ENCODE measurements around the gene ATP2C2.

DNA sequence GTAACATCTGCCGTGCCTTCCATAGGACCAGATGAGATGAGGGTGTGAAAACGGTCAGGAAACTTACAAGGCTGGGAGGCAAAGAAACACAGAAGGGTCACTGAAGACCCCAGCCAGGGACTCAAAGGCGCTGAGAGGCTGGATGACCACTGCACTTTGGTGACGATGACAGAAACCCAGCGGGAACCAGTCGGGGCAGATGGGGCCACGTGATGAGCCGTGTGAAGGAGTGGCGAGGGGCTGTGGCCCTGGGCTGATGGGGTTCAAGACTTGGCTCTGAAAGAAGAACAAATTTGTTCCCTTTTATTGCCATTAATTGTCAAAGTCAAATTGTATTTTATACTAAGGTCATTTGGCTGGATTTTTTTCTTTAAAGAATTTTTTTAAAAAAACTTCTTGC is 28.6 kb upstream of the ATP2C2 start:
- TF ChIP-seq, protein P1, sequence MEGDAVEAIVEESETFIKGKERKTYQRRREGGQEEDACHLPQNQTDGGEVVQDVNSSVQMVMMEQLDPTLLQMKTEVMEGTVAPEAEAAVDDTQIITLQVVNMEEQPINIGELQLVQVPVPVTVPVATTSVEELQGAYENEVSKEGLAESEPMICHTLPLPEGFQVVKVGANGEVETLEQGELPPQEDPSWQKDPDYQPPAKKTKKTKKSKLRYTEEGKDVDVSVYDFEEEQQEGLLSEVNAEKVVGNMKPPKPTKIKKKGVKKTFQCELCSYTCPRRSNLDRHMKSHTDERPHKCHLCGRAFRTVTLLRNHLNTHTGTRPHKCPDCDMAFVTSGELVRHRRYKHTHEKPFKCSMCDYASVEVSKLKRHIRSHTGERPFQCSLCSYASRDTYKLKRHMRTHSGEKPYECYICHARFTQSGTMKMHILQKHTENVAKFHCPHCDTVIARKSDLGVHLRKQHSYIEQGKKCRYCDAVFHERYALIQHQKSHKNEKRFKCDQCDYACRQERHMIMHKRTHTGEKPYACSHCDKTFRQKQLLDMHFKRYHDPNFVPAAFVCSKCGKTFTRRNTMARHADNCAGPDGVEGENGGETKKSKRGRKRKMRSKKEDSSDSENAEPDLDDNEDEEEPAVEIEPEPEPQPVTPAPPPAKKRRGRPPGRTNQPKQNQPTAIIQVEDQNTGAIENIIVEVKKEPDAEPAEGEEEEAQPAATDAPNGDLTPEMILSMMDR (IDR thresholded peaks at IDR 0.05), result no peak
- no peak for TF ChIP-seq POLR2A (IDR thresholded peaks at IDR 0.05)

All from esophagus squamous epithelium (tissue), 4 donors.